Neutrophil (primary cell): Measurements from ENCODE around the gene FCAMR.
A peak's percentile ranks its signal among the peaks of the same experiment; 100 is the strongest.

Source experiments
- H3K27ac ChIP-seq: fragments of 200-600 bp; sonication (generic); 2 replicates; pipeline ENCODE4 v1.5.1; 2016; ENCODE audit warnings: mild to moderate bottlenecking, moderate library complexity
- H3K27me3 ChIP-seq: fragments of 200-600 bp; sonication (generic); 2 replicates; pipeline ENCODE4 v1.6.0; 2016; ENCODE audit warnings: mild to moderate bottlenecking
- H3K36me3 ChIP-seq: fragments of 200-600 bp; sonication (generic); 2 replicates; pipeline ENCODE4 v1.5.1; 2017
- H3K4me1 ChIP-seq, 2 experiments: fragments of 200-600 bp in 1 of 2; sonication (generic) in 1 of 2; 1 replicate in 1 of 2; 2 replicates in 1 of 2; pipeline versions ENCODE4 v1.5.1 to v1.6.1; 2013 to 2016; ENCODE audit warnings: low read depth in 1 of 2, low read length in 1 of 2, mild to moderate bottlenecking in 1 of 2, moderate library complexity in 1 of 2; ENCODE audit not compliant: control insufficient read depth in 1 of 2, insufficient read depth in 1 of 2
- H3K4me3 ChIP-seq, 2 experiments: fragments of 200-600 bp in 1 of 2; sonication (generic) in 1 of 2; 1 replicate in 1 of 2; 2 replicates in 1 of 2; pipeline ENCODE4 v1.5.1; 2013 to 2016; ENCODE audit warnings: low read depth in 1 of 2, low read length in 1 of 2, mild to moderate bottlenecking in 1 of 2, moderate library complexity in 1 of 2
- H3K9me3 ChIP-seq: fragments of 200-600 bp; sonication (generic); 2 replicates; pipeline ENCODE4 v1.5.1; 2016
- CTCF ChIP-seq: fragments of 200-600 bp; sonication (generic); IDR thresholded peaks from 2 replicates; pipeline ENCODE4 v1.5.1; 2016; ENCODE audit warnings: antibody characterized with exemption

Gene FCAMR

GRCh38 chr1:206982216-206982615 lies 12.0 kb upstream of the FCAMR start:
- Histone ChIP-seq H3K9me3 (no peaks in the 10 kb centered on the region), H3K4me1 (no peaks in the 10 kb centered on the region), H3K27ac (no peak overlapping the region), H3K27me3 (peaks cover 23% of the 10 kb centered on the region), H3K4me3 (no peak overlapping the region), H3K36me3 (no peaks in the 10 kb centered on the region)
- peak; percentile 36 for TF ChIP-seq CTCF

- Histone ChIP-seq H3K4me1 (no peaks in the 10 kb centered on the region), H3K9me3 (no peaks in the 10 kb centered on the region), H3K27ac (no peak overlapping the region), H3K4me3 (no peak overlapping the region), H3K27me3 (peaks cover 30% of the 10 kb centered on the region), H3K36me3 (no peaks in the 10 kb centered on the region)
- no peak for TF ChIP-seq CTCF
Measured at GRCh38 chr1:206979379-206980043, 9.3 kb upstream of the FCAMR start.

- Histone ChIP-seq H3K36me3 (no peaks in the 10 kb centered on the region), H3K27me3 (peaks cover 21% of the 10 kb centered on the region), H3K4me1 (no peaks in the 10 kb centered on the region), H3K4me3 (no peak overlapping the region), H3K9me3 (no peaks in the 10 kb centered on the region), H3K27ac (no peak overlapping the region)
- TF ChIP-seq CTCF: no peak
Measured at GRCh38 chr1:206978259-206978658, 8.0 kb upstream of the FCAMR start.

GRCh38 chr1:206975306-206975705 lies 5.0 kb upstream of the FCAMR start:
- H3K27ac ChIP-seq: no peak overlapping the region
- H3K9me3 ChIP-seq: no peaks in the 10 kb centered on the region
- H3K4me3 ChIP-seq: no peak overlapping the region
- TF ChIP-seq CTCF: no peak
- H3K36me3 ChIP-seq: no peaks in the 10 kb centered on the region
- no peaks in the 10 kb centered on the region for H3K4me1 ChIP-seq
- peaks cover 48% of the 10 kb centered on the region for H3K27me3 ChIP-seq

GRCh38 chr1:206974140-206974539 lies 3.9 kb upstream of the FCAMR start:
- Histone ChIP-seq H3K27me3 (peaks cover 60% of the 10 kb centered on the region), H3K9me3 (no peaks in the 10 kb centered on the region), H3K4me1 (no peaks in the 10 kb centered on the region), H3K27ac (no peak overlapping the region), H3K4me3 (no peak overlapping the region), H3K36me3 (no peaks in the 10 kb centered on the region)
- TF ChIP-seq CTCF: no peak

- TF ChIP-seq CTCF: no peak
- peaks cover 3 to 5% of the 10 kb centered on the region in 2 experiments for H3K4me1 ChIP-seq
- no peak overlapping the region for H3K27ac ChIP-seq
- H3K36me3 ChIP-seq: no peaks in the 10 kb centered on the region
- H3K4me3 ChIP-seq: no peak overlapping the region
- H3K9me3 ChIP-seq: no peaks in the 10 kb centered on the region
- peaks cover 63% of the 10 kb centered on the region for H3K27me3 ChIP-seq
Measured at GRCh38 chr1:206972728-206973127, 2.5 kb upstream of the FCAMR start.
